ENCODE data around the gene OCLN. TPM values are rescaled to one million over a fixed set of nuclear protein-coding genes. Genes with fewer than 3 reads are reported as not detected.

The OCLN gene
- total and polyA plus RNA-seq, 2 experiments from 2014 or later: 72.7 to 119 TPM

DNA sequence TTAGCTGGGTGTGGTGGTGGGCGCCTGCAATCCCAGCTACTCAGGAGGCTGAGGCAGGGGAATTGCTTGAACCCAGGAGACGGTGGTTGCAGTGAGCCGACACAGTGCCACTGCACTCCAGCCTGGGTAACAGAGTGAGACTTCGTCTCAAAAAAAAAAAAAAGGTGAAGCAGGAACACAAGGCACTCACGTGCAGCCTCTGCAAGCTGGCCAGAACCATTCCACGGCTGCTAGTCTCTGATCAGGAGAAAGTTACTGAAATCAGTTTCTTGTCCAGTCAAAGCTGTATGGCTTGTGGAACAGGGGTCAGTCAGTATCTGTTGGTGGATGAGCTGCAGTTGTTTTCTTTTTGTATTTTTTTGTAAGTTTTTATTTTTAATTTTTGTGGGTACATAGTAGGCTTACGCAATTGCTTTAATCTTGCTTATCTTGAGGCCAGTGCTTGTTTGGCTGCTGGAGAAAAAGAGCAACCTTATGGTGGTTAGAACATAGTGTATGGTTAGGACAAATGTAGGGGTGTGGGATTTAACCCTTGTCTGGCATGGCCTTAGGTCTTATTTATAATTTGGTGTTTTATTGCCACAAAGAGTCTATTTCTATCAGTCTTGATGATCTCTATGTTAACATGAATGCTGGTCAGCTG, 34.7 kb downstream of the OCLN start:
- Histone ChIP-seq H3K4me1 (ENCODE audit: insufficient read depth) (peaks cover 26% of the 10 kb centered on the region), H3K27ac (peak overlapping the region; percentile 82), H3K27me3 (no peaks in the 10 kb centered on the region), H3K4me2 (peak overlapping the region; percentile 14), H3K9me2 (replicated peaks; ENCODE audit: insufficient read depth) (no peaks in the 10 kb centered on the region), H3K4me3 (no peak overlapping the region), H3K36me3 (replicated peaks; ENCODE audit: insufficient read depth, low read depth) (no peaks in the 10 kb centered on the region), H3K9me3 (ENCODE audit: low read depth) (no peaks in the 10 kb centered on the region), H4K20me1 (ENCODE audit: insufficient read depth, poor library complexity, severe bottlenecking) (no peaks in the 10 kb centered on the region), H2AFZ (no peak overlapping the region), H3K79me2 (peaks cover 83% of the 10 kb centered on the region)
- 68% methylated on average over 7 of the region's 7 CpGs for WGBS (ENCODE audit: low lambda C conversion rate, missing lambda C conversion rate)
- no peak for DNase-seq (ENCODE audit: low spot score)
- TF ChIP-seq EZH2phosphoT487 (IDR thresholded peaks at IDR 0.05; ENCODE audit: low read depth, severe bottlenecking, unreplicated experiment) (no peak), EZH2 (IDR thresholded peaks at IDR 0.05; ENCODE audit: borderline replicate concordance) (no peak)
- TF ChIP-seq, protein P1, sequence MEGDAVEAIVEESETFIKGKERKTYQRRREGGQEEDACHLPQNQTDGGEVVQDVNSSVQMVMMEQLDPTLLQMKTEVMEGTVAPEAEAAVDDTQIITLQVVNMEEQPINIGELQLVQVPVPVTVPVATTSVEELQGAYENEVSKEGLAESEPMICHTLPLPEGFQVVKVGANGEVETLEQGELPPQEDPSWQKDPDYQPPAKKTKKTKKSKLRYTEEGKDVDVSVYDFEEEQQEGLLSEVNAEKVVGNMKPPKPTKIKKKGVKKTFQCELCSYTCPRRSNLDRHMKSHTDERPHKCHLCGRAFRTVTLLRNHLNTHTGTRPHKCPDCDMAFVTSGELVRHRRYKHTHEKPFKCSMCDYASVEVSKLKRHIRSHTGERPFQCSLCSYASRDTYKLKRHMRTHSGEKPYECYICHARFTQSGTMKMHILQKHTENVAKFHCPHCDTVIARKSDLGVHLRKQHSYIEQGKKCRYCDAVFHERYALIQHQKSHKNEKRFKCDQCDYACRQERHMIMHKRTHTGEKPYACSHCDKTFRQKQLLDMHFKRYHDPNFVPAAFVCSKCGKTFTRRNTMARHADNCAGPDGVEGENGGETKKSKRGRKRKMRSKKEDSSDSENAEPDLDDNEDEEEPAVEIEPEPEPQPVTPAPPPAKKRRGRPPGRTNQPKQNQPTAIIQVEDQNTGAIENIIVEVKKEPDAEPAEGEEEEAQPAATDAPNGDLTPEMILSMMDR (IDR thresholded peaks at IDR 0.05; ENCODE audit: poor library complexity): no peak

DNA sequence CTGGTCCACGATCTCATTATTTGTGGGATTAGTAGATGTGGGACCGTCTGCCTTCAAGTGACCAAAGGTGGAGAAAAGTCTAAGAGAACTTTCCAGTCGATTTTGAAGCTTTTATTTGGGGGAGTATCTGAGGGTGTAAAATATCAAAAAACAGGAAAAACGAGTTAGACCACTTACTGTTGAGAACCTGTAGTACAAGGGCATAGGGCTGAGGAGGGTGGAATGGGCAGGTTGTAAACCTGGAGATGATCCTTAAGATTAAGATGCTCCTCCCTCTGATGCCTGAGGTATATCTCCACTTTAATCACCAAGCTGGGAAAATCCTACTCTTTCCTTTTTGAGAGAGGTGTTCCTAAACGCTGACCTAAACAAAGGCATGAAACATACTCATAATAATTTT, 35.4 kb downstream of the OCLN start:
- H2AFZ ChIP-seq: no peak overlapping the region
- peaks cover 26% of the 10 kb centered on the region for H3K4me1 ChIP-seq (ENCODE audit: insufficient read depth)
- TF ChIP-seq, protein P1 (IDR thresholded peaks at IDR 0.05; ENCODE audit: poor library complexity): no peak
- no peak for TF ChIP-seq EZH2phosphoT487 (IDR thresholded peaks at IDR 0.05; ENCODE audit: low read depth, severe bottlenecking, unreplicated experiment)
- no peak for TF ChIP-seq EZH2 (IDR thresholded peaks at IDR 0.05; ENCODE audit: borderline replicate concordance)
- no peaks in the 10 kb centered on the region for H3K27me3 ChIP-seq
- no peak overlapping the region for H3K4me3 ChIP-seq
- H3K9me2 ChIP-seq (replicated peaks; ENCODE audit: insufficient read depth): no peaks in the 10 kb centered on the region
- no peaks in the 10 kb centered on the region for H3K9me3 ChIP-seq (ENCODE audit: low read depth)
- H4K20me1 ChIP-seq (ENCODE audit: insufficient read depth, poor library complexity, severe bottlenecking): no peaks in the 10 kb centered on the region
- 41% methylated on average over 5 of the region's 5 CpGs for WGBS (ENCODE audit: low lambda C conversion rate, missing lambda C conversion rate)
- H3K79me2 ChIP-seq: peaks cover 84% of the 10 kb centered on the region
- H3K4me2 ChIP-seq: peak overlapping the region; percentile 14
- no peaks in the 10 kb centered on the region for H3K36me3 ChIP-seq (replicated peaks; ENCODE audit: insufficient read depth, low read depth)
- DNase-seq (ENCODE audit: low spot score): peak; percentile 58
- peak overlapping the region; percentile 82 for H3K27ac ChIP-seq

- DNase-seq (ENCODE audit: low spot score): no peak
- Histone ChIP-seq H2AFZ (no peak overlapping the region), H3K9me3 (ENCODE audit: low read depth) (no peaks in the 10 kb centered on the region), H3K27me3 (no peaks in the 10 kb centered on the region), H3K4me2 (no peak overlapping the region), H3K9me2 (replicated peaks; ENCODE audit: insufficient read depth) (no peaks in the 10 kb centered on the region), H3K4me1 (ENCODE audit: insufficient read depth) (peaks cover 26% of the 10 kb centered on the region), H3K27ac (peak overlapping the region; percentile 46), H3K4me3 (no peak overlapping the region), H3K79me2 (peaks cover 85% of the 10 kb centered on the region), H3K36me3 (replicated peaks; ENCODE audit: insufficient read depth, low read depth) (no peaks in the 10 kb centered on the region), H4K20me1 (ENCODE audit: insufficient read depth, poor library complexity, severe bottlenecking) (no peaks in the 10 kb centered on the region)
- TF ChIP-seq, protein P1 (IDR thresholded peaks at IDR 0.05; ENCODE audit: poor library complexity): no peak
- no peak for TF ChIP-seq EZH2 (IDR thresholded peaks at IDR 0.05; ENCODE audit: borderline replicate concordance)
- TF ChIP-seq EZH2phosphoT487 (IDR thresholded peaks at IDR 0.05; ENCODE audit: low read depth, severe bottlenecking, unreplicated experiment): no peak
- 96% methylated on average over 4 of the region's 4 CpGs for WGBS (ENCODE audit: low lambda C conversion rate, missing lambda C conversion rate)
Measured at GRCh38 chr5:69528609-69529008, 36.0 kb downstream of the OCLN start.
